B cell (primary cell): ENCODE results near the gene FLAD1. TPM values are rescaled to one million over a fixed set of nuclear protein-coding genes. Genes with fewer than 3 reads are reported as not detected.
"Not testable (repeated sequence)": the region's sequence is repeated elsewhere in the genome, so short reads cannot be mapped to it uniquely, and the experiment has no call there.

Experiments
- ATAC-seq: fragments of 200-7000 bp; cut with Tn5 transposase; one replicate; pipeline ENCODE4 v1.10.0; 2021; ENCODE audit warnings: low read depth, mild to moderate bottlenecking, moderate number of reproducible peaks, moderate library complexity
- CTCF ChIA-PET: fragments of 350-600 bp; sonication (Branson Sonifier 250); formaldehyde crosslinking; loops from one replicate; lab custom pipeline; 2021; ENCODE audit warnings: antibody characterized with exemption, inconsistent platforms; lab: Charles Lee
- POLR2A ChIA-PET: fragments of 350-600 bp; sonication (Branson Sonifier 250); formaldehyde crosslinking; loops from one replicate; lab custom pipeline; 2021; ENCODE audit warnings: antibody characterized with exemption; lab: Charles Lee
- DNase-seq: peaks from one replicate; pipeline ENCODE4 v3.0.0; 2013
- H2AFZ ChIP-seq: 2 replicates; pipeline ENCODE4 v1.6.1; 2012; ENCODE audit warnings: mild to moderate bottlenecking, low read depth, low read length; ENCODE audit not compliant: insufficient read depth, poor library complexity, severe bottlenecking
- H3K27ac ChIP-seq, 2 donors: 1 replicate in 1 of 2; 2 replicates in 1 of 2; pipeline ENCODE4 v1.5.1; 2012 to 2013; ENCODE audit warnings: low read length in 2 of 2, mild to moderate bottlenecking in 2 of 2, moderate library complexity in 1 of 2
- H3K27me3 ChIP-seq, 4 experiments: fragments of 200-600 bp in 1 of 4; sonication (generic) in 1 of 4; replicated peaks in 1 of 4; 1 replicate in 2 of 4; 2 replicates in 2 of 4; pipeline versions ENCODE4 v1.6.1 to v1.7.0; 2013 to 2016; ENCODE audit warnings: low read length in 3 of 4, mild to moderate bottlenecking in 2 of 4, mixed read lengths in 1 of 4, moderate library complexity in 1 of 4; ENCODE audit not compliant: insufficient read depth in 4 of 4, control insufficient read depth in 3 of 4; ENCODE audit errors: control extremely low read depth in 1 of 4
- H3K36me3 ChIP-seq, 2 experiments: replicated peaks in 1 of 2; 1 replicate in 1 of 2; 2 replicates in 1 of 2; pipeline versions ENCODE4 v1.6.1 to v1.7.1; 2013; ENCODE audit warnings: low read length in 1 of 2; ENCODE audit not compliant: insufficient read depth in 2 of 2, control insufficient read depth in 1 of 2; ENCODE audit errors: control extremely low read depth in 1 of 2, extremely low read depth in 1 of 2
- H3K4me1 ChIP-seq, 2 donors: fragments of 200-600 bp in 1 of 2; sonication (generic) in 1 of 2; 1 replicate in 1 of 2; 2 replicates in 1 of 2; pipeline versions ENCODE4 v1.5.1 to v1.6.1; 2013 to 2017; ENCODE audit warnings: low read length in 2 of 2; ENCODE audit not compliant: control insufficient read depth in 2 of 2, insufficient read depth in 2 of 2
- H3K4me2 ChIP-seq: replicated peaks from 2 replicates; pipeline ENCODE3; 2012; ENCODE audit warnings: mild to moderate bottlenecking, low read depth, low read length; ENCODE audit not compliant: poor library complexity, severe bottlenecking
- H3K4me3 ChIP-seq, 5 experiments: fragments of 200-600 bp in 1 of 5; sonication (generic) in 1 of 5; 1 replicate in 3 of 5; 2 replicates in 2 of 5; pipeline versions ENCODE4 v1.5.1 to v1.7.0; 2011 to 2016; ENCODE audit warnings: low read length in 4 of 5, mild to moderate bottlenecking in 4 of 5, low read depth in 2 of 5, control low read depth in 1 of 5, moderate library complexity in 1 of 5; ENCODE audit not compliant: insufficient read depth in 1 of 5; ENCODE audit errors: control extremely low read depth in 1 of 5, extremely low read depth in 1 of 5
- H3K79me2 ChIP-seq: fragments of 200-600 bp; sonication (generic); one replicate; pipeline ENCODE4 v1.6.0; 2016; ENCODE audit warnings: low read length; ENCODE audit not compliant: control insufficient read depth, insufficient read depth
- H3K9ac ChIP-seq: fragments of 200-600 bp; sonication (generic); 2 replicates; pipeline ENCODE4 v1.6.1; 2017; ENCODE audit warnings: mild to moderate bottlenecking, low read length, moderate library complexity
- H3K9me3 ChIP-seq, 3 donors: one replicate each; pipeline versions ENCODE4 v1.6.1 to v1.7.1; 2013; ENCODE audit warnings: low read length in 2 of 3; ENCODE audit not compliant: control insufficient read depth in 2 of 3, insufficient read depth in 1 of 3; ENCODE audit errors: control extremely low read depth in 1 of 3
- H4K20me1 ChIP-seq: 2 replicates; pipeline ENCODE4 v1.6.0; 2012; ENCODE audit warnings: mild to moderate bottlenecking, low read length; ENCODE audit not compliant: insufficient read depth, control insufficient read depth, poor library complexity, severe bottlenecking
- H3K27ac Mint-ChIP-seq: one replicate; pipeline ENCODE4 v1.8.0; 2021; ENCODE audit warnings: mixed read lengths
- H3K27me3 Mint-ChIP-seq: one replicate; pipeline ENCODE4 v1.8.0; 2021; ENCODE audit warnings: mixed read lengths
- H3K4me1 Mint-ChIP-seq: one replicate; pipeline ENCODE4 v1.8.0; 2021; ENCODE audit warnings: mixed read lengths
- H3K4me3 Mint-ChIP-seq: one replicate; pipeline ENCODE4 v1.8.0; 2021; ENCODE audit warnings: mixed read lengths
- H3K9me3 Mint-ChIP-seq: one replicate; pipeline ENCODE4 v1.8.0; 2022; ENCODE audit warnings: mixed read lengths; ENCODE audit not compliant: insufficient read depth
- CTCF ChIP-seq: fragments of 200-600 bp; IDR thresholded peaks from one replicate; pipeline ENCODE4 v1.8.0; 2022; ENCODE audit warnings: antibody characterized with exemption, mild to moderate bottlenecking
- EZH2 ChIP-seq: IDR thresholded peaks from 2 replicates; pipeline ENCODE4 v1.6.1; 2012; ENCODE audit warnings: borderline replicate concordance, low read depth, mild to moderate bottlenecking, moderate library complexity, low read length; ENCODE audit not compliant: insufficient read depth, poor library complexity, severe bottlenecking
- WGBS: methylation state at CpG from one replicate; pipeline ENCODE4 v1.1.5; 2013; ENCODE audit warnings: missing lambda C conversion rate; ENCODE audit not compliant: insufficient coverage; 5-methylcytosine and 5-hydroxymethylcytosine counted together
- intact Hi-C: fragments of 100-400 bp; cut with micrococcal nuclease; formaldehyde crosslinking; loops from one replicate; pipeline ENCODE4 v1.10.0; 2022
- polyA plus RNA-seq: library from polyadenylated mRNA; depleted of rRNA; stranded (reverse); fragments of >200 nt; gene quantifications from 2 replicates; pipeline ENCODE4 v1.2.3, GENCODE V29; 2012
- total RNA-seq, 2 donors: library from RNA; stranded (reverse); fragments of 120-200 nt in 1 of 2; gene quantifications; 1 replicate in 1 of 2; 2 replicates in 1 of 2; pipeline versions ENCODE4 v1.2.3 to v1.2.4, GENCODE V29; 2013 to 2022

The FLAD1 gene
- total and polyA plus RNA-seq, 2 donors (not counting 1 experiment from before 2014, with no cell fraction given): 51.4 to 83.0 TPM

- CTCF ChIA-PET: interaction anchor here (0.7 to 8.7 kb wide), 8 partner anchors 12 to 101 kb away, joined by 3 to 110 read pairs (median 4); partner anchors contain the start of genes PBXIP1, PMVK and PYGO2
- Histone ChIP-seq H3K9ac (peak overlapping the region; percentile 86), H3K36me3 (peaks cover 4 to 5% of the 10 kb centered on the region in 2 experiments), H4K20me1 (peaks cover 25% of the 10 kb centered on the region), H3K9me3 (no peaks in the 10 kb centered on the region), H3K4me2 (peak overlapping the region; percentile 86), H3K27me3 (no peaks in the 10 kb centered on the region), H3K4me3 (peak overlapping the region; percentile 71 to 99 (median 90)), H3K27ac (peak overlapping the region; percentile 90 to 94), H3K4me1 (peaks cover 22 to 40% of the 10 kb centered on the region in 2 donors), H2AFZ (peak overlapping the region; percentile 82), H3K79me2 (peaks cover 61% of the 10 kb centered on the region)
- intact Hi-C loops: loop anchor here (1.0 kb wide), 2 partner anchors 8 to 24 kb away; partner anchors contain the start of gene FLAD1
- H3K4me1 Mint-ChIP-seq: peaks cover 24% of the 10 kb centered on the region
- TF ChIP-seq CTCF (no peak), EZH2 (no peak)
- POLR2A ChIA-PET: interaction anchor here (1.2 to 3.8 kb wide), 6 partner anchors 14 to 40 kb away, joined by 3 to 32 read pairs (median 17); partner anchors contain the start of genes PBXIP1, PYGO2 and ZBTB7B
- no peak overlapping the region for H3K4me3 Mint-ChIP-seq
- peak; percentile 2 for ATAC-seq
- WGBS: 0% methylated on average over 2 of the region's 24 CpGs
- no peak overlapping the region for H3K27ac Mint-ChIP-seq
- no peaks in the 10 kb centered on the region for H3K27me3 Mint-ChIP-seq
- H3K9me3 Mint-ChIP-seq: no peaks in the 10 kb centered on the region
- DNase-seq: peak; percentile 77
These were observed 7.6 kb upstream of the FLAD1 start for GRCh38 chr1:154975409-154976059.

GRCh38 chr1:154977762-154978161, 5.4 kb upstream of the FLAD1 start:
- Histone ChIP-seq H3K79me2 (peaks cover 52% of the 10 kb centered on the region), H3K4me1 (peaks cover 18 to 29% of the 10 kb centered on the region in 2 donors), H3K27ac (peak overlapping the region in 1 of 2 donors; percentile 4)
- H3K4me2 ChIP-seq, H3K9me3 ChIP-seq, H3K27me3 Mint-ChIP-seq, H3K9ac ChIP-seq, H4K20me1 ChIP-seq, H3K4me3 ChIP-seq, H3K4me1 Mint-ChIP-seq, H2AFZ ChIP-seq, DNase-seq, H3K9me3 Mint-ChIP-seq, intact Hi-C loops, H3K4me3 Mint-ChIP-seq, H3K36me3 ChIP-seq, H3K27me3 ChIP-seq, ATAC-seq: not testable (repeated sequence)
- ChIA-PET POLR2A (interaction anchor here (1.1 kb wide), 1 partner anchor 39 kb away, joined by 3 read pairs; no protein-coding TSS in a partner anchor), CTCF (interaction anchor here (1.0 to 8.7 kb wide), 5 partner anchors 16 to 107 kb away, joined by 4 to 110 read pairs (median 7); partner anchors contain the start of gene LENEP)
- no CpG with 5 or more reads among the region's 3 CpGs for WGBS
- H3K27ac Mint-ChIP-seq: peak overlapping the region; percentile 32
